Left ventricle myocardium inferior (tissue), 1 donor: ENCODE data around the gene ID2. TPM values are rescaled to one million over a fixed set of nuclear protein-coding genes. Genes with fewer than 3 reads are reported as not detected.

Experiments
- DNase-seq: peaks from one replicate; pipeline ENCODE4 v3.0.0-alpha.2; 2020
- H3K27ac ChIP-seq: fragments of 200-600 bp; replicated peaks from 2 replicates; pipeline ENCODE4 v1.8.0; 2021
- H3K27me3 ChIP-seq: fragments of 200-600 bp; 2 replicates; pipeline ENCODE4 v1.8.0; 2021; ENCODE audit warnings: low read depth
- H3K36me3 ChIP-seq: fragments of 200-600 bp; 2 replicates; pipeline ENCODE4 v1.8.0; 2021
- H3K4me1 ChIP-seq: fragments of 200-600 bp; 2 replicates; pipeline ENCODE4 v1.8.0; 2021
- H3K4me3 ChIP-seq: fragments of 200-600 bp; 2 replicates; pipeline ENCODE4 v1.8.0; 2021; ENCODE audit warnings: mild to moderate bottlenecking, moderate library complexity
- H3K9me3 ChIP-seq: fragments of 200-600 bp; replicated peaks from 2 replicates; pipeline ENCODE4 v1.8.0; 2021
- intact Hi-C: fragments of 100-400 bp; cut with micrococcal nuclease; formaldehyde crosslinking; loops from one replicate; pipeline ENCODE4 v1.11.0; 2022
- long read RNA-seq: library from polyadenylated mRNA; unstranded; transcript quantifications from one replicate; pipeline ENCODE4 v2.0.0, GENCODE V29; 2021
- total RNA-seq: library from RNA; stranded (reverse); fragmentation: NEBNext Ultra II Directional; extraction: Animal tissue kit (Norgen Biotek cat#: 25700); gene quantifications from one replicate; pipeline ENCODE4 v1.2.1, GENCODE V29; 2021
- TF ChIP-seq, protein P1 (sequence below): fragments of 200-600 bp; IDR thresholded peaks from 2 replicates; pipeline ENCODE4 v1.8.0; 2021; ENCODE audit warnings: antibody characterized with exemption, mild to moderate bottlenecking, borderline replicate concordance
- donor health status: DM: no; HTN: yes; CAD: no; lungs with severe emphysema.

Gene ID2, protein sequence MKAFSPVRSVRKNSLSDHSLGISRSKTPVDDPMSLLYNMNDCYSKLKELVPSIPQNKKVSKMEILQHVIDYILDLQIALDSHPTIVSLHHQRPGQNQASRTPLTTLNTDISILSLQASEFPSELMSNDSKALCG
- 32.2 TPM for total RNA-seq
- long read RNA-seq, transcript ID2-203 (3 exons, 1,362 nt) = major isoform, 13 of 15 reads
- long read RNA-seq, partial matches to known transcripts = 1 of 15 reads
- long read RNA-seq, other reads (novel, unspliced or antisense) = 1 of 15 reads

DNA sequence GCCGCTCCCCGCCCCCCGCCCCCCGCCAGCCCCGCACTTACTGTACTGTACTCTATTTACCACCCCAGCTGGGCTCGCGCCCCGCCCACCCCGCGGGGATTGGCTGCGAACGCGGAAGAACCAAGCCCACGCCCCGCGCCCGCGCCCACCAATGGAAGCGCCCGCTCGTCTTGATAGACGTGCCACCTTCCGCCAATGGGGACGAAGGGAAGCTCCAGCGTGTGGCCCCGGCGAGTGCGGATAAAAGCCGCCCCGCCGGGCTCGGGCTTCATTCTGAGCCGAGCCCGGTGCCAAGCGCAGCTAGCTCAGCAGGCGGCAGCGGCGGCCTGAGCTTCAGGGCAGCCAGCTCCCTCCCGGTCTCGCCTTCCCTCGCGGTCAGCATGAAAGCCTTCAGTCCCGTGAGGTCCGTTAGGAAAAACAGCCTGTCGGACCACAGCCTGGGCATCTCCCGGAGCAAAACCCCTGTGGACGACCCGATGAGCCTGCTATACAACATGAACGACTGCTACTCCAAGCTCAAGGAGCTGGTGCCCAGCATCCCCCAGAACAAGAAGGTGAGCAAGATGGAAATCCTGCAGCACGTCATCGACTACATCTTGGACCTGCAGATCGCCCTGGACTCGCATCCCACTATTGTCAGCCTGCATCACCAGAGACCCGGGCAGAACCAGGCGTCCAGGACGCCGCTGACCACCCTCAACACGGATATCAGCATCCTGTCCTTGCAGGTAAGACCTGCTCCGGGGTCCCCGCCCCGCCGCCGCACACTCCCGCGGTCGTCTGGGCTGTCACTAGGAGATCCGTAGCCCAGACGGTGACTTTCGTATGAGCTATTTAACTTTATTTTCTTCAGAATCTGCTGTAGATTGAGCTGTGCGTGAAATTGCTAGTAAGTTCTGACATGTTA lies at the start of gene ID2:
Gene ID2, plus strand, starts transcription at position 271 of the 907 bp plus-strand sequence. Its CDS starts 110 bp downstream, at position 381.
- intact Hi-C loops = loop anchor here (10.0 kb wide), 1 partner anchor 467 kb away; no protein-coding TSS in a partner anchor
- Histone ChIP-seq H3K4me1 (peaks cover 77% of the 10 kb centered on the region), H3K9me3 (no peaks in the 10 kb centered on the region), H3K4me3 (peak within 1 kb of the TSS; percentile 81), H3K27ac (peak within 1 kb of the TSS; percentile 100), H3K27me3 (no peaks in the 10 kb centered on the region), H3K36me3 (no peaks in the 10 kb centered on the region)
- DNase-seq = peak; percentile 100
- TF ChIP-seq, protein P1, sequence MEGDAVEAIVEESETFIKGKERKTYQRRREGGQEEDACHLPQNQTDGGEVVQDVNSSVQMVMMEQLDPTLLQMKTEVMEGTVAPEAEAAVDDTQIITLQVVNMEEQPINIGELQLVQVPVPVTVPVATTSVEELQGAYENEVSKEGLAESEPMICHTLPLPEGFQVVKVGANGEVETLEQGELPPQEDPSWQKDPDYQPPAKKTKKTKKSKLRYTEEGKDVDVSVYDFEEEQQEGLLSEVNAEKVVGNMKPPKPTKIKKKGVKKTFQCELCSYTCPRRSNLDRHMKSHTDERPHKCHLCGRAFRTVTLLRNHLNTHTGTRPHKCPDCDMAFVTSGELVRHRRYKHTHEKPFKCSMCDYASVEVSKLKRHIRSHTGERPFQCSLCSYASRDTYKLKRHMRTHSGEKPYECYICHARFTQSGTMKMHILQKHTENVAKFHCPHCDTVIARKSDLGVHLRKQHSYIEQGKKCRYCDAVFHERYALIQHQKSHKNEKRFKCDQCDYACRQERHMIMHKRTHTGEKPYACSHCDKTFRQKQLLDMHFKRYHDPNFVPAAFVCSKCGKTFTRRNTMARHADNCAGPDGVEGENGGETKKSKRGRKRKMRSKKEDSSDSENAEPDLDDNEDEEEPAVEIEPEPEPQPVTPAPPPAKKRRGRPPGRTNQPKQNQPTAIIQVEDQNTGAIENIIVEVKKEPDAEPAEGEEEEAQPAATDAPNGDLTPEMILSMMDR = no peak

DNA sequence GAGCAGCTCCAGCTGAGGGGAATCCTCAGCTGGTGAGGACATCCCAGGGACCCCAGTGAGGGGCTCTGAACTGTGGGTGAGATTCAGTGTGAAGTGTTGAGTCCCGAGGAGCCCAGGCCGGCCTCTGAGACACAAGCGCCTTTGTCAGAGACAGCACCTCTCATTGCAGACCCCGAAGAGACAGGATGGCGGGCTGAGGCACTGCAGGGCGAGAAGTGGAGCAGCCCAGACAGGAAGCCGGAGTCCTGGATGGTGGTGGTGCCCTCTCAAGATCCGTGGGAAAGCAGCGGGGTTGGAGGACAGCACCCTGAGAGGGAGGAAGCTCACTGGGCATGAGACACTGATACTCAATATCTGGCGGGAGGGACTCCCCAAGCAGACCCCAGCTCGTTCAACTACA lies 49.1 kb upstream of the ID2 start:
- Histone ChIP-seq H3K9me3 (no peaks in the 10 kb centered on the region), H3K36me3 (no peaks in the 10 kb centered on the region), H3K27me3 (no peaks in the 10 kb centered on the region), H3K27ac (no peak overlapping the region), H3K4me1 (peaks cover 13% of the 10 kb centered on the region), H3K4me3 (no peak overlapping the region)
- DNase-seq = no peak
- TF ChIP-seq, protein P1 = no peak
- intact Hi-C loops = no loop called here

DNA sequence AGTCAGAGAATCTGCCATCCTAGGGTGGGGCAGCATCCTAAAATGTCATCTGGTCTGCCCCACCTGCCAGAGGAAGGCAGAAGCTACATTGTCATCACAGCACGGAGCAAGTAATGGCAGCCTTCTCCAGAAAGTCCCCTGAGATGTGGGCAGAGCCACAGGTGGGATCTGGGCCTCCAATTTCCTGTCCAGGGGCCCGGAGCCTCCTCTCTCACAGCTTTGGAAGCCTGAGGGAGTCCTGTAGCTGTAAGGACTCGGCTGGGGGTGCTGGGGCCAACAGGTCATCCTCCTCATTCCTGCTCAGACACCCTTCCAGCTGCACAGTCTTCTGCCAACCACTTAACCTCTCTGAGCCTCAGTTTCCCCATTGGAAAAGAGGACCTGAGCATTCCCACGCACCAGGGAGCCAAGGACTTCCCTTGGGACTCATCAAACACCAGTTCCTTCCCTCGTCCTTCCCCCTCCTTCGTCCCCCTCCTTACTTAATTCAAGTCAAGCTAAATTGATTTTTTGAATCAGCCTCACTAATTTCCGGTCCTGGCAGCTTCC lies 48.6 kb upstream of the ID2 start:
- H3K27me3 ChIP-seq = no peaks in the 10 kb centered on the region
- H3K9me3 ChIP-seq = no peaks in the 10 kb centered on the region
- TF ChIP-seq, protein P1 = no peak
- intact Hi-C loops = no loop called here
- no peak overlapping the region for H3K27ac ChIP-seq
- peaks cover 13% of the 10 kb centered on the region for H3K4me1 ChIP-seq
- no peak for DNase-seq
- no peaks in the 10 kb centered on the region for H3K36me3 ChIP-seq
- H3K4me3 ChIP-seq = no peak overlapping the region

DNA sequence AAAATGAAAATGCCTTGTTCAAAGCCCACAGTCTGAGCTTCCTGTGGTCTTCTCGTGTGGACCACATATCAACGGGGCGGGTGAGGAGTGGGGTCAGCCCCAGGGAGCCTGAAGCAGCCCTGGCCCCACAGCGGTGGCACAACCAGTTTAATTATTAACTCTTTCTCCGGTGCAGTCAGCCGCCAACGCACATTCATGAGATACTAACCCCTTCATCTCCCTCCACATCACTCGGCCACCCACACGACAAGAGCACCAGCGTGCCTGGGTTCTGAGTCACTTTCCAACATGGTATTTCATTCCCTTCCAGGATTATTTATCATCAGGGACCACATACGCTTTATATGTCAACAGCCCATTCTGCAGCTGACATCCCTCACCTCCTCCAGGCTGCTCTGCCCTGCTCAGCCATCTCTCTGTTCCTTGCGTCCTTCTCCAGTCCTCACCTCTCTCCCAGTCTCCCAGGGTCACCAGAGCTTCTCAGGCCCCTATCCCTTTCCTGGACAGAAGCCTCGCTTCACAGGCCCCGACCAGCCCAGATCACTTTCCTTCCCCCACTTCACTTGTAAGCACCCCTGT lies 48.0 kb upstream of the ID2 start:
- H3K36me3 ChIP-seq = no peaks in the 10 kb centered on the region
- DNase-seq = no peak
- H3K9me3 ChIP-seq = no peaks in the 10 kb centered on the region
- no peak overlapping the region for H3K4me3 ChIP-seq
- no peak overlapping the region for H3K27ac ChIP-seq
- H3K4me1 ChIP-seq = peaks cover 13% of the 10 kb centered on the region
- TF ChIP-seq, protein P1 = no peak
- intact Hi-C loops = no loop called here
- no peaks in the 10 kb centered on the region for H3K27me3 ChIP-seq

DNA sequence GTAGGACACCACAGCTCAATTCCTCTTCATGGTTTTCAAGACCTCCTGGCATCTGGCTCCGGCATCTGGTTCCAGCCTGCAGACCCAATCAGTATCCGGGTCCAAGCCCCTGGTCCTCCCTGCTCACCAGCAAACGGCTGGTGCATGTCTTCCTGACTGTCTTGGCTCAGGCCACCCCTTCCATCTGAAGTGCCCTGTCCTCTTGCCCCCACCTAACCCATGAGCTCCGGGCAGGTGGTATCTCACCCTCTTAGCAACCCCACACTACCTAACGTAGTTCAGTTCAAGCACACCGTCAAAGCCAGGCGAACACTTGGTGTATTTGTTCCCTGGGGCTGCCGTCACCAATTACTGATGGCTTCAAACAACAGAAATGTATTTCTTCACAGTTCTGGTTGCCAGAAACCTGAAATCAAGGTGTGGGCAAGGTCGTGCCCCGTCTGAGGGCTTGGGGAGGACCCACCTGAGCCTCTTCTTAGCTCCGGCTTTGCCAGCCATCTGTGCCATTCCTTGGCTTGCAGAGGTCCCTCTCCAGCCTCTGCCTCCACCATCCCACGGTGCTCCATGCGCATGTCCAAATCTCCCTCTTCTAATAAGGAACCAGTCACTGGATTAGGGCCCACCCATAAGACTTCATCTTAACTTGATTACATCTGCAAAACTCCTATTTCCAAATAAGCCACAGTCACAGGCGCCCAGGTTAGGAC lies 47.2 kb upstream of the ID2 start:
- peaks cover 9% of the 10 kb centered on the region for H3K4me1 ChIP-seq
- DNase-seq = no peak
- intact Hi-C loops = no loop called here
- no peaks in the 10 kb centered on the region for H3K27me3 ChIP-seq
- no peaks in the 10 kb centered on the region for H3K36me3 ChIP-seq
- H3K9me3 ChIP-seq = no peaks in the 10 kb centered on the region
- TF ChIP-seq, protein P1 = no peak
- no peak overlapping the region for H3K27ac ChIP-seq
- H3K4me3 ChIP-seq = no peak overlapping the region
